Sigmoid colon (tissue), 4 donors: ENCODE data around the gene NKX2-1.

Experiments
- EP300 ChIP-seq, 4 donors: sonication (generic); formaldehyde crosslinking; IDR thresholded peaks; one replicate each; pipeline ENCODE4 v1.6.1; 2017; ENCODE audit warnings: antibody characterized with exemption in 4 of 4
- POLR2AphosphoS5 ChIP-seq, 4 donors: sonication (generic); formaldehyde crosslinking; IDR thresholded peaks; one replicate each; pipeline ENCODE4 v1.6.1; 2017; ENCODE audit warnings: antibody characterized with exemption in 4 of 4
- TF ChIP-seq, protein P1 (sequence below), 4 experiments: fragments of 450-650 bp in 3 of 4; fragments of 200-600 bp in 1 of 4; IDR thresholded peaks; one replicate each; pipeline ENCODE4 v1.5.1; 2016 to 2019; ENCODE audit warnings: antibody characterized with exemption in 4 of 4, mild to moderate bottlenecking in 3 of 4, moderate library complexity in 2 of 4

DNA sequence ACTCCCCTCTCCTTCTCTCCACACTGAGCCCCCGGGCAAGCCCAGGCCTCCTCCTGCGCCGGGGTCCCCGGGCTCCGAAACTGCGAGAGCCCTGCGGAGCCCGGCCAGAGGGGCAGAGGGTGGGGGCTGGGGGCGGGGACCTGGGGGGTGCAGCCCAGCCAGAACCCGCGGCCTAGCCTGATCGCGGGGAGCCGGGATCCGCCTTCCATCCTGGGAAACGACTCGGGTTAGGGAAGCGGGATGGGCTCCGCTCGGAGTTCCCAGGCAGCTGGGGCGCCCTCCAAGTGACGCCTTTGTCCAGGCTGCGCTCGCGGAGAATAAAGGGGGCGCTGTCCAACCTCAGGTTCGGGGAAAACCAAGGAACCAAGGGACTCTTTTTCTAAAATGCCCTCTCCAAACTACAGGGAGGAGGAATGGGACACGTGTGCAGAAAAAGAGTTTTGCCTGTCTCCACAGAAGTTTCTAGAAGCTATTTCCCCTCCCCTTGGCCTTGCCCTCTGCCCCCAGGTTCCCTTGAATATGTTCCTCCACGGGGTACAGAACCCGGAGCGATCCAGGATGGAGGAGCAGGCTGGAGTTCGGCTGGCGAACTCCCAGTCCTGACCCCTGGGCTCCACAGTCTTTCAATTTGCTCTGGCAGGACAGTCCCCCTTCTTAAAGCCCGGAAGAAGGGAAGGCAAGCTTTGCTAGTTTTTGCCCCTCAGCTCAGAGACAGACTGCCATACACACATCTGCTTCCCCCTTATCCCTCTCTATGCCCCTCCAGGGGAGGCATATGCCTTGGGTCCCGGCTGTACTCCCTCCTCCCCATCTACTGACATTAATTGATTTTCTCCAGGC lies 13.9 kb downstream of the NKX2-1 start:
- TF ChIP-seq, protein P1, sequence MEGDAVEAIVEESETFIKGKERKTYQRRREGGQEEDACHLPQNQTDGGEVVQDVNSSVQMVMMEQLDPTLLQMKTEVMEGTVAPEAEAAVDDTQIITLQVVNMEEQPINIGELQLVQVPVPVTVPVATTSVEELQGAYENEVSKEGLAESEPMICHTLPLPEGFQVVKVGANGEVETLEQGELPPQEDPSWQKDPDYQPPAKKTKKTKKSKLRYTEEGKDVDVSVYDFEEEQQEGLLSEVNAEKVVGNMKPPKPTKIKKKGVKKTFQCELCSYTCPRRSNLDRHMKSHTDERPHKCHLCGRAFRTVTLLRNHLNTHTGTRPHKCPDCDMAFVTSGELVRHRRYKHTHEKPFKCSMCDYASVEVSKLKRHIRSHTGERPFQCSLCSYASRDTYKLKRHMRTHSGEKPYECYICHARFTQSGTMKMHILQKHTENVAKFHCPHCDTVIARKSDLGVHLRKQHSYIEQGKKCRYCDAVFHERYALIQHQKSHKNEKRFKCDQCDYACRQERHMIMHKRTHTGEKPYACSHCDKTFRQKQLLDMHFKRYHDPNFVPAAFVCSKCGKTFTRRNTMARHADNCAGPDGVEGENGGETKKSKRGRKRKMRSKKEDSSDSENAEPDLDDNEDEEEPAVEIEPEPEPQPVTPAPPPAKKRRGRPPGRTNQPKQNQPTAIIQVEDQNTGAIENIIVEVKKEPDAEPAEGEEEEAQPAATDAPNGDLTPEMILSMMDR (IDR thresholded peaks at IDR 0.05) = no peak
- TF ChIP-seq EP300 (IDR thresholded peaks at IDR 0.05) (no peak), POLR2AphosphoS5 (IDR thresholded peaks at IDR 0.05) (no peak)
